BJ (cell line): ENCODE results near the gene ADIPOR1. TPM values are rescaled to one million over a fixed set of nuclear protein-coding genes. Genes with fewer than 3 reads are reported as not detected.
"Not testable (repeated sequence)": the region's sequence is repeated elsewhere in the genome, so short reads cannot be mapped to it uniquely, and the experiment has no call there.

Experiments
- CTCF ChIA-PET: fragments of 350-600 bp; formaldehyde crosslinking; extraction: SDS; loops from one replicate; lab custom pipeline; 2021; ENCODE audit warnings: antibody characterized with exemption, inconsistent platforms; lab: Yijun Ruan, JAX
- POLR2A ChIA-PET: fragments of 300-600 bp; sonication (Branson Sonifier 250); formaldehyde crosslinking; extraction: SDS; loops from one replicate; lab custom pipeline; 2021; ENCODE audit warnings: antibody characterized with exemption; lab: Charles Lee
- DNase-seq: peaks from one replicate; pipeline ENCODE4 v3.0.0-alpha.2; 2011; ENCODE audit warnings: low read depth
- H3K27me3 ChIP-seq: 2 replicates; pipeline ENCODE4 v1.6.0; 2011; ENCODE audit warnings: low read length; ENCODE audit not compliant: control insufficient read depth, insufficient read depth
- H3K36me3 ChIP-seq: 2 replicates; pipeline ENCODE4 v1.5.1; 2011; ENCODE audit warnings: low read length; ENCODE audit not compliant: control insufficient read depth, insufficient read depth
- H3K4me3 ChIP-seq: 2 replicates; pipeline ENCODE4 v1.5.1; 2011; ENCODE audit warnings: low read depth, mild to moderate bottlenecking, control low read depth, low read length
- polyA minus RNA-seq: library from RNA; depleted of rRNA, polyadenylated mRNA; stranded (reverse); fragments of >200 nt; gene quantifications from 2 replicates; pipeline ENCODE4 v1.2.3, GENCODE V29; 2011; rRNA and poly(A)+ RNA removed
- polyA plus RNA-seq: library from polyadenylated mRNA; depleted of rRNA; stranded (reverse); fragments of >200 nt; gene quantifications from 2 replicates; pipeline ENCODE4 v1.2.3, GENCODE V29; 2011; rRNA removed
- TF ChIP-seq, protein P1 (sequence below): IDR thresholded peaks from 2 replicates; pipeline ENCODE4 v1.5.1; 2011; ENCODE audit warnings: low read depth, mild to moderate bottlenecking, control low read depth, inconsistent platforms, low read length, moderate library complexity; ENCODE audit not compliant: insufficient read depth

Gene ADIPOR1, protein sequence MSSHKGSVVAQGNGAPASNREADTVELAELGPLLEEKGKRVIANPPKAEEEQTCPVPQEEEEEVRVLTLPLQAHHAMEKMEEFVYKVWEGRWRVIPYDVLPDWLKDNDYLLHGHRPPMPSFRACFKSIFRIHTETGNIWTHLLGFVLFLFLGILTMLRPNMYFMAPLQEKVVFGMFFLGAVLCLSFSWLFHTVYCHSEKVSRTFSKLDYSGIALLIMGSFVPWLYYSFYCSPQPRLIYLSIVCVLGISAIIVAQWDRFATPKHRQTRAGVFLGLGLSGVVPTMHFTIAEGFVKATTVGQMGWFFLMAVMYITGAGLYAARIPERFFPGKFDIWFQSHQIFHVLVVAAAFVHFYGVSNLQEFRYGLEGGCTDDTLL
- polyA plus RNA-seq, result 190 and 199 TPM in 2 replicates
- polyA minus RNA-seq, result 106 and 193 TPM in 2 replicates

DNA sequence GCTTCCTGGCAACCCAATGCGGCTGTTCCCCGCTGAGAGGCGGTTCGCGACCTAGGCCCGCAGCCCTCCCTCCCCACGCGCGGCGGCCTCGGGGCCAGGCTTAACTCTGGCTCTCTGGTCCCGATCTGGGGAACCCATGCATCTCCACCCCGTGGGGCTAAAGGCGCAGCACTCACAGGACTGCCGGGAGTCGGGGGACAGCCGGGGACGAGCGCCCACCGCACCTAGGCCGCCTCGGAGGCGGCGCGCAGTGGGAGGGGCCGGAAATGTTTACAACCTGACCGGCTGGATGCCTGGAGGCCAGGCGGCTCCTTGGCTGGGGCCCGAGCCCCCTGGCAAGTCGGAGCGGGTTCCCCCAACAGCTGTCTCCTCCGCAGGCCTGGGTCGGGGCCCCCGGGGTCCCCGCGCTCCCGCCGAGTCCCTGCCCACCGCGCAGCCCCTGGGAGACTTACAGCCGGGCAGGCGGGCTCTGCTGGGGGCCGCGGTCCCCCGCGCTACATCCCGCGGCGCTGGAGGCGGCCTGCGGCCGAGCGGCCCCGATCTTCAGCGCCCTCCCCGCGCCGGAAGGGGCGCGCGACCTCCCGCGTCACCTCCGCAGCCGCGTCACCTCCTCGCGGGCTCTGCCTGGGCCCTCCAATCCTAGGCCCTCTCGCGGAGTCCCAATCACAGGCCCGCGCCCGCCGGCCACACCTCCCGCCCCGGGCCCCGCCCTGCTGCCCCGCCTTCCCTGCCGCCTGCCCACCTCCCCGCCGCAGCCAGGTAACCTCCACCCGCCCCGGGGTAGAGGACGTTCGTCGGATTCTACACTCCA is at the start of gene ADIPOR1:
Gene ADIPOR1 (minus strand): TSS at position 580 of the 811 bp plus-strand sequence. CDS start 7,242 bp downstream, outside the sequence.
- no peaks in the 10 kb centered on the region for H3K27me3 ChIP-seq
- peaks cover 5% of the 10 kb centered on the region for H3K36me3 ChIP-seq
- ChIA-PET CTCF (no interaction called here), POLR2A (no interaction called here)
- peak; percentile 24 for DNase-seq
- TF ChIP-seq, protein P1, sequence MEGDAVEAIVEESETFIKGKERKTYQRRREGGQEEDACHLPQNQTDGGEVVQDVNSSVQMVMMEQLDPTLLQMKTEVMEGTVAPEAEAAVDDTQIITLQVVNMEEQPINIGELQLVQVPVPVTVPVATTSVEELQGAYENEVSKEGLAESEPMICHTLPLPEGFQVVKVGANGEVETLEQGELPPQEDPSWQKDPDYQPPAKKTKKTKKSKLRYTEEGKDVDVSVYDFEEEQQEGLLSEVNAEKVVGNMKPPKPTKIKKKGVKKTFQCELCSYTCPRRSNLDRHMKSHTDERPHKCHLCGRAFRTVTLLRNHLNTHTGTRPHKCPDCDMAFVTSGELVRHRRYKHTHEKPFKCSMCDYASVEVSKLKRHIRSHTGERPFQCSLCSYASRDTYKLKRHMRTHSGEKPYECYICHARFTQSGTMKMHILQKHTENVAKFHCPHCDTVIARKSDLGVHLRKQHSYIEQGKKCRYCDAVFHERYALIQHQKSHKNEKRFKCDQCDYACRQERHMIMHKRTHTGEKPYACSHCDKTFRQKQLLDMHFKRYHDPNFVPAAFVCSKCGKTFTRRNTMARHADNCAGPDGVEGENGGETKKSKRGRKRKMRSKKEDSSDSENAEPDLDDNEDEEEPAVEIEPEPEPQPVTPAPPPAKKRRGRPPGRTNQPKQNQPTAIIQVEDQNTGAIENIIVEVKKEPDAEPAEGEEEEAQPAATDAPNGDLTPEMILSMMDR, result no peak
- H3K4me3 ChIP-seq, result peak within 1 kb of the TSS; percentile 71

DNA sequence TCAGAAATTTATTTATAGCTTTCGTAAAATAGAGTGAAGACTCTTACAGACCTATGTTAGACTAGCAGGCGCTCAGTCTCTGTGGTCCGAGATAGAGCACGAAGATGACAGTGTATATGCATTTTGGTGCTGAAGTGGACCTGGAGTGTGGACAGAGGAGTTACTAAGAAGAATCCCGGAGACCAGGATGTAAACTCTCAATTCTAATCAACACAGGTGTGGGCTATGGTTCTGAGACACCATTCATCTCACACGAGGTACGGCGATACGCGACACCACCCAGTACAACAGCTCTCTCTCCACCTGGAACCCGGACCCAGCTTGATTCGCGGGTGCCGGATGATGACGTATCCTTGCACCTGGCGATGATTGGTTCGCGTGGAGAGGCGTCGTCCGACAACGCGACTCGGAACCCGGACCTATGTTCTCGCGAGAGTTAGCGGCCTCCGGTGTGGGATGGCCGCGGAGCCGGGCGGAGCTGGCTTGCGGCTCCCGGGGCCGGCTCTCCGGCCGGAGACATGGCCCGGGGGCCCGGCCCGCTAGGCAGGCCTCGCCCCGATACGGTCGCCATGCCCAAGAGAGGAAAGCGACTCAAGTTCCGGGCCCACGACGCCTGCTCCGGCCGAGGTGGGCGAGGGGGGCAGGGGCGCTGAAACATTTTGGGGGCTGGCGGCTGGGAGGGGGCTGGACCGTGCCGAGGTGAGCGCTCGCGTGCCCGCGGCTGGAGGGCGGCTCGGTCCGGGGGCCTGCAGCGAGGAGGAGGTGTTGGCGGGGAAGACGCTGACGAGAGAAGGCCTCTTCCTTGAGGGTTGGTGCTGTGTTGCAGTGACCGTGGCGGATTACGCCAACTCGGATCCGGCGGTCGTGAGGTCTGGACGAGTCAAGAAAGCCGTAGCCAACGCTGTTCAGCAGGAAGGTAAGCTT is 49.1 kb upstream of the ADIPOR1 start, which contains the start of gene TMEM183A:
Gene TMEM183A (plus strand): TSS at position 427 of the 924 bp plus-strand sequence. CDS start 92 bp downstream, at position 519.
- no peaks in the 10 kb centered on the region for H3K27me3 ChIP-seq
- peaks cover 2% of the 10 kb centered on the region; the same call in 1 of the 2 replicates for H3K36me3 ChIP-seq
- ChIA-PET CTCF (interaction anchor here (0.5 to 2.0 kb wide), 8 partner anchors 9 to 399 kb away, joined by 3 to 7 read pairs (median 4); partner anchors contain the start of gene KLHL12), POLR2A (interaction anchor here (0.6 to 0.7 kb wide), 3 partner anchors 19 to 199 kb away, joined by 3 read pairs; partner anchors contain the start of genes KDM5B and PPFIA4)
- peak; percentile 73 for DNase-seq
- peak within 1 kb of the TSS; percentile 93 for H3K4me3 ChIP-seq
- TF ChIP-seq, protein P1, result no peak

DNA sequence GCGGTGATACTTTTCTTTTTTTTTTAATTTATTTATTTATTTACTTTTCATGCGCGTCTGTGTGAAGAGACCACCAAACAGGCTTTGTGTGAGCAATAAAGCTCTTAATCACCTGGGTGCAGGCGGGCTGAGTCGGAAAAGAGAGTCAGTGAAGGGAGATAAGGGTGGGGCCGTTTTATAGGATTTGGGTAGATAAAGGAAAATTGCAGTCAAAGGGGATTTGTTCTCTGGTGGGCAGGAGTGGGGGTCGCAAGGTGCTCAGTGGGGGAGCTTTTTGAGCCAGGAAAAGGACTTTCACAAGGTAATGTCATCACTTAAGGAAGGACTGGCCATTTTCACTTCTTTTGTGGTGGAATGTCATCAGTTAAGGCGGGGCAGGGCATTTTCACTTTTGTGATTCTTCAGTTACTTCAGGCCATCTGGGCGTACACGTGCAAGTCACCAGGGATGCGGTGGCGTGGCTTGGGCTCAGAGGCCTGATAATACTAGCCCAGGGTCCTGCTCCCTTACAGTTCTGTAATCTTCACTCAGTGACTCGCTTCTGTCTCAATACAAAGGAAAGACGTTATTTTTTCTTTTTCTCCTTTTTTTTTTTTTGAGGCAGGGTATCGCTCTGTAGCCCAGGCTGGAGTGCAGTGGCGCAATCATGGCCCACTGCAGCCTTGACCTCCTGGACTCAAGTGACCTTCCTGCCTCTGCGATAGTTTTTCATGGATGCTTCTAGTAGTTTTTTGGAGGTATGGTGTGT is 47.5 kb upstream of the ADIPOR1 start:
- H3K36me3 ChIP-seq, DNase-seq, POLR2A ChIA-PET, H3K4me3 ChIP-seq, H3K27me3 ChIP-seq: not testable (repeated sequence)
- CTCF ChIA-PET, result interaction anchor here (0.7 to 2.0 kb wide), 3 partner anchors 8 to 51 kb away, joined by 3 to 7 read pairs (median 4); no protein-coding TSS in a partner anchor

DNA sequence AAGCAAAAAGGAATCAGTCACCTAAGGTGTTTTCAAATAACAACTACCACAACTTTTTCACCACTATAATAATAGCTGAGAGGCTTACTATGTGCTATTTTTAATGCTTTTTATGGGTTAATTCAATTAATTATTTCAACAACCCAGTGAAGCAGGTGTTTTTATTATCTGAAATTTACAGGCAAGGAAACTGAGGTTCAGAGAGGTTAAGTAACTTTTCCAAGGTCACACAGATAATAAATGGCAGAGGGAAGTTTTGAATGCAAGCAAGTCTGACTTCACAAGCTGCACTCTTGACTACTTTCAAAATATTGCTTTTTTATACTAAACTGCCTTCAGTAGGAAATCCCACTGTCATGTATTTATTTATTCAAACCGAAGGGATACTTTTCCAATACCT is 44.8 kb upstream of the ADIPOR1 start:
- H3K36me3 ChIP-seq, result no peaks in the 10 kb centered on the region
- H3K27me3 ChIP-seq, result peaks cover 2% of the 10 kb centered on the region; the same call in 1 of the 2 replicates
- H3K4me3 ChIP-seq, result no peak overlapping the region
- DNase-seq, result no peak
- ChIA-PET CTCF (no interaction called here), POLR2A (no interaction called here)
- TF ChIP-seq, protein P1, result no peak
